ENCODE results near the gene CCRL2.

GRCh38 chr3:46414739-46415138 lies 7.7 kb downstream of the CCRL2 start:
- TF ChIP-seq CTCF (IDR thresholded peaks at IDR 0.05) (no peak), POLR2A (IDR thresholded peaks at IDR 0.05) (no peak)

Measured in heart left ventricle (tissue), 13 donors.